Caco-2 (cell line): ENCODE measurements around the gene CACNA2D4. TPM values are rescaled to one million over a fixed set of nuclear protein-coding genes. Genes with fewer than 3 reads are reported as not detected.
A peak's percentile ranks its signal among the peaks of the same experiment; 100 is the strongest.

Experiments used
- BruUV-seq: library from RNA; stranded (reverse); fragments of 400-500 nt; replicated peaks from 2 replicates; lab custom pipeline; 2021; lab: Mats Ljungman, UMichigan
- CTCF ChIA-PET: fragments of 300-600 bp; sonication (Branson Sonifier 250); formaldehyde crosslinking; loops from one replicate; lab custom pipeline; 2022; ENCODE audit warnings: antibody characterized with exemption; lab: Charles Lee
- POLR2A ChIA-PET: fragments of 300-600 bp; sonication (Branson Sonifier 250); formaldehyde crosslinking; loops from one replicate; lab custom pipeline; 2022; ENCODE audit warnings: antibody characterized with exemption; lab: Charles Lee
- DNase-seq, 2 experiments: peaks; one replicate each; pipeline versions ENCODE4 v3.0.0 to v3.0.0-alpha.2; 2020 to 2022
- H3K27me3 ChIP-seq: replicated peaks from 2 replicates; pipeline ENCODE4 v1.6.0; 2011; ENCODE audit warnings: low read length; ENCODE audit not compliant: control insufficient read depth, insufficient read depth
- H3K36me3 ChIP-seq: 2 replicates; pipeline ENCODE4 v1.5.1; 2011; ENCODE audit warnings: low read length; ENCODE audit not compliant: control insufficient read depth, insufficient read depth
- H3K4me1 ChIP-seq: fragments of 250-450 bp; sonication (Bioruptor Pico); 2 replicates; pipeline ENCODE4 v1.5.1; 2020; ENCODE audit warnings: mild to moderate bottlenecking
- H3K4me3 ChIP-seq: 2 replicates; pipeline ENCODE4 v1.5.1; 2011; ENCODE audit warnings: low read depth, mild to moderate bottlenecking, control low read depth, low read length
- H3K9me3 ChIP-seq: fragments of 250-450 bp; sonication (Bioruptor Pico); 2 replicates; pipeline ENCODE4 v1.5.1; 2020; ENCODE audit warnings: mild to moderate bottlenecking, moderate library complexity
- H3K27ac Mint-ChIP-seq: one replicate; pipeline ENCODE4 v1.8.0; 2022; ENCODE audit warnings: mixed read lengths; ENCODE audit not compliant: unreplicated experiment
- H3K27me3 Mint-ChIP-seq: one replicate; pipeline ENCODE4 v1.8.0; 2022; ENCODE audit warnings: mixed read lengths; ENCODE audit not compliant: insufficient read depth, unreplicated experiment
- H3K36me3 Mint-ChIP-seq: one replicate; pipeline ENCODE4 v1.8.0; 2022; ENCODE audit warnings: mild to moderate bottlenecking, mixed read lengths; ENCODE audit not compliant: insufficient read depth, unreplicated experiment
- H3K4me1 Mint-ChIP-seq: one replicate; pipeline ENCODE4 v1.8.0; 2022; ENCODE audit warnings: low read depth, mixed read lengths; ENCODE audit not compliant: unreplicated experiment
- H3K4me3 Mint-ChIP-seq: one replicate; pipeline ENCODE4 v1.8.0; 2022; ENCODE audit warnings: mild to moderate bottlenecking, moderate library complexity, mixed read lengths; ENCODE audit not compliant: unreplicated experiment
- H3K9me3 Mint-ChIP-seq: one replicate; pipeline ENCODE4 v1.8.0; 2022; ENCODE audit warnings: mixed read lengths; ENCODE audit not compliant: unreplicated experiment
- CTCF ChIP-seq, 2 experiments: fragments of 200-600 bp in 1 of 2; IDR thresholded peaks; 1 replicate in 1 of 2; 2 replicates in 1 of 2; pipeline versions ENCODE4 v1.5.1 to v1.8.0; 2011 to 2022; ENCODE audit warnings: antibody characterized with exemption in 1 of 2, control low read depth in 1 of 2, inconsistent platforms in 1 of 2, low read depth in 1 of 2, low read length in 1 of 2, mild to moderate bottlenecking in 1 of 2, moderate library complexity in 1 of 2; ENCODE audit not compliant: insufficient read depth in 1 of 2, severe bottlenecking in 1 of 2, unreplicated experiment in 1 of 2
- intact Hi-C: fragments of 100-400 bp; cut with micrococcal nuclease; formaldehyde crosslinking; loops from one replicate; pipeline ENCODE4 v1.10.0; 2022; ENCODE audit not compliant: unreplicated experiment
- total RNA-seq: library from RNA; stranded (reverse); gene quantifications from 2 replicates; pipeline ENCODE4 v1.2.3, GENCODE V29; 2022

CACNA2D4 gene
- total RNA-seq, 1 experiment from 2014 or later: 2.2 TPM

GRCh38 chr12:1917172-1918070, 1.0 kb downstream of the CACNA2D4 start:
- Mint-ChIP-seq H3K27me3 (peaks cover 3% of the 10 kb centered on the region), H3K27ac (no peak overlapping the region), H3K36me3 (no peaks in the 10 kb centered on the region), H3K4me1 (no peaks in the 10 kb centered on the region), H3K9me3 (no peaks in the 10 kb centered on the region), H3K4me3 (no peak overlapping the region)
- Histone ChIP-seq H3K27me3 (no peaks in the 10 kb centered on the region), H3K36me3 (no peaks in the 10 kb centered on the region), H3K4me3 (no peak overlapping the region), H3K4me1 (no peaks in the 10 kb centered on the region), H3K9me3 (no peaks in the 10 kb centered on the region)
- BruUV-seq: no TSS peak
- DNase-seq: no peak
- POLR2A ChIA-PET: no interaction called here
- CTCF ChIA-PET: interaction anchor here (0.8 to 1.4 kb wide), 2 partner anchors 22 to 264 kb away, joined by 3 to 5 read pairs; no protein-coding TSS in a partner anchor
- no peak for TF ChIP-seq CTCF (IDR thresholded peaks at IDR 0.05; ENCODE audit: insufficient read depth in 1 of 2, low read depth in 1 of 2, low read length in 1 of 2, severe bottlenecking in 1 of 2, unreplicated experiment in 1 of 2)
- intact Hi-C loops: no loop called here

GRCh38 chr12:1916371-1917171, 1.9 kb downstream of the CACNA2D4 start:
- Mint-ChIP-seq H3K27me3 (peaks cover 3% of the 10 kb centered on the region), H3K27ac (no peak overlapping the region), H3K4me1 (no peaks in the 10 kb centered on the region), H3K4me3 (no peak overlapping the region), H3K36me3 (no peaks in the 10 kb centered on the region), H3K9me3 (no peaks in the 10 kb centered on the region)
- no peaks in the 10 kb centered on the region for H3K9me3 ChIP-seq
- H3K27me3 ChIP-seq: no peaks in the 10 kb centered on the region
- H3K4me1 ChIP-seq: no peaks in the 10 kb centered on the region
- BruUV-seq: no TSS peak
- no peaks in the 10 kb centered on the region for H3K36me3 ChIP-seq
- TF ChIP-seq CTCF (IDR thresholded peaks at IDR 0.05; ENCODE audit: insufficient read depth in 1 of 2, low read depth in 1 of 2, low read length in 1 of 2, severe bottlenecking in 1 of 2, unreplicated experiment in 1 of 2): no peak
- intact Hi-C loops: no loop called here
- CTCF ChIA-PET: interaction anchor here (1.5 kb wide), 1 partner anchor 23 kb away, joined by 4 read pairs; no protein-coding TSS in a partner anchor
- peak in 1 of 2 experiments; percentile 37 for DNase-seq
- POLR2A ChIA-PET: no interaction called here
- H3K4me3 ChIP-seq: no peak overlapping the region
